SK-N-SH (cell line): ENCODE measurements around the gene PLD2. TPM values are rescaled to one million over a fixed set of nuclear protein-coding genes. Genes with fewer than 3 reads are reported as not detected.

ENCODE experiments used
- CTCF ChIA-PET: fragments of 300-600, 350-600 bp; formaldehyde crosslinking; extraction: SDS; loops from one replicate; lab custom pipeline; 2021; lab: Yijun Ruan, JAX
- POLR2A ChIA-PET: fragments of 350-600 bp; sonication (Branson Sonifier 250); formaldehyde crosslinking; extraction: SDS; loops from one replicate; lab custom pipeline; 2020; ENCODE audit warnings: antibody characterized with exemption, inconsistent platforms; lab: Yijun Ruan, JAX
- DNase-seq: peaks from one replicate; pipeline ENCODE4 v3.0.0; 2012
- H2AFZ ChIP-seq: fragments of 200-600 bp; sonication (generic); 2 replicates; pipeline ENCODE4 v1.8.1; 2016; ENCODE audit warnings: antibody characterized with exemption, mild to moderate bottlenecking, low read depth
- H3F3A ChIP-seq: fragments of 200-600 bp; sonication (generic); replicated peaks from 2 replicates; pipeline ENCODE3; 2016; ENCODE audit warnings: antibody characterized with exemption, mild to moderate bottlenecking; ENCODE audit not compliant: insufficient read depth
- H3K27ac ChIP-seq, 2 experiments: fragments of 200-500 bp in 1 of 2; fragments of 200-600 bp in 1 of 2; sonication (Bioruptor generic) in 1 of 2; sonication (generic), shearing (Covaris generic) in 1 of 2; 2 replicates each; pipeline versions ENCODE4 v1.5.1 to v1.6.1; 2014 to 2016; ENCODE audit warnings: low read depth in 2 of 2, inconsistent platforms in 1 of 2, low read length in 1 of 2, mild to moderate bottlenecking in 1 of 2, mixed read lengths in 1 of 2
- H3K27me3 ChIP-seq: fragments of 200-600 bp; sonication (generic), shearing (Covaris generic); 2 replicates; pipeline ENCODE4 v1.6.1; 2016; ENCODE audit warnings: mixed run types; ENCODE audit not compliant: insufficient read depth
- H3K36me3 ChIP-seq, 2 experiments: fragments of 200-500 bp in 1 of 2; fragments of 200-600 bp in 1 of 2; sonication (Bioruptor generic) in 1 of 2; sonication (generic) in 1 of 2; replicated peaks in 1 of 2; 2 replicates each; pipeline versions ENCODE3 to v1.5.1; 2014 to 2016; ENCODE audit warnings: low read length in 1 of 2, mild to moderate bottlenecking in 1 of 2; ENCODE audit not compliant: insufficient read depth in 2 of 2, control insufficient read depth in 1 of 2
- H3K4me1 ChIP-seq, 2 experiments: fragments of 200-500 bp in 1 of 2; fragments of 200-600 bp in 1 of 2; sonication (Bioruptor generic) in 1 of 2; sonication (generic), shearing (Covaris generic) in 1 of 2; 2 replicates each; pipeline versions ENCODE4 v1.5.1 to v1.6.1; 2014 to 2016; ENCODE audit warnings: low read depth in 1 of 2, low read length in 1 of 2, mixed run types in 1 of 2; ENCODE audit not compliant: insufficient read depth in 2 of 2, control insufficient read depth in 1 of 2
- H3K4me2 ChIP-seq: fragments of 200-600 bp; sonication (generic), shearing (Covaris generic); 2 replicates; pipeline ENCODE4 v1.6.1; 2017; ENCODE audit warnings: mixed run types
- H3K4me3 ChIP-seq, 2 experiments: fragments of 200-500 bp in 1 of 2; fragments of 200-600 bp in 1 of 2; sonication (Bioruptor generic) in 1 of 2; sonication (generic), shearing (Covaris generic) in 1 of 2; 2 replicates each; pipeline versions ENCODE4 v1.5.1 to v1.8.1; 2014 to 2016; ENCODE audit warnings: low read depth in 2 of 2, inconsistent platforms in 1 of 2, low read length in 1 of 2, mild to moderate bottlenecking in 1 of 2, mixed read lengths in 1 of 2, moderate library complexity in 1 of 2
- H3K79me2 ChIP-seq: fragments of 200-600 bp; sonication (generic); 2 replicates; pipeline ENCODE4 v1.8.1; 2017; ENCODE audit warnings: mild to moderate bottlenecking; ENCODE audit not compliant: insufficient read depth
- H3K9ac ChIP-seq: fragments of 200-600 bp; sonication (generic); 2 replicates; pipeline ENCODE4 v1.6.1; 2017; ENCODE audit warnings: mixed run types
- H3K9me2 ChIP-seq: fragments of 200-600 bp; sonication (generic); 2 replicates; pipeline ENCODE4 v1.6.1; 2017; ENCODE audit warnings: mixed run types
- H3K9me3 ChIP-seq: fragments of 200-600 bp; sonication (generic); 2 replicates; pipeline ENCODE4 v1.6.1; 2017; ENCODE audit warnings: mixed run types, mild to moderate bottlenecking, moderate library complexity
- H4K20me1 ChIP-seq: fragments of 200-600 bp; sonication (generic); 2 replicates; pipeline ENCODE4 v1.6.1; 2017; ENCODE audit warnings: mild to moderate bottlenecking, mixed run types; ENCODE audit not compliant: insufficient read depth
- CHD2 ChIP-seq: fragments of 150-350 bp; IDR thresholded peaks from 2 replicates; pipeline ENCODE4 v1.6.1; 2018; ENCODE audit warnings: low read length; ENCODE audit not compliant: partially characterized antibody
- EP300 ChIP-seq, 2 experiments: IDR thresholded peaks; 2 replicates each; pipeline versions ENCODE4 v1.4.0 to v1.6.1; 2012; ENCODE audit warnings: borderline replicate concordance in 1 of 2, low read depth in 1 of 2, low read length in 1 of 2
- FOXJ3 ChIP-seq: sonication (generic); formaldehyde crosslinking; IDR thresholded peaks from 2 replicates; pipeline ENCODE4 v1.5.1; 2020; ENCODE audit warnings: mild to moderate bottlenecking, missing genetic modification reagents
- GABPA ChIP-seq: IDR thresholded peaks from 2 replicates; pipeline ENCODE4 v1.4.0; 2012; ENCODE audit warnings: low read depth, mild to moderate bottlenecking
- GATA2 ChIP-seq: sonication (generic); formaldehyde crosslinking; IDR thresholded peaks from 2 replicates; pipeline ENCODE4 v1.5.0; 2020; ENCODE audit warnings: mild to moderate bottlenecking, missing genetic modification reagents
- MAX ChIP-seq: IDR thresholded peaks from 2 replicates; pipeline ENCODE4 v1.4.0; 2012; ENCODE audit warnings: low read depth
- NFIC ChIP-seq: IDR thresholded peaks from 2 replicates; pipeline ENCODE4 v1.4.0; 2012; ENCODE audit warnings: borderline replicate concordance
- NRF1 ChIP-seq: IDR thresholded peaks from 2 replicates; pipeline ENCODE4 v1.6.1; 2012; ENCODE audit warnings: low read depth, mild to moderate bottlenecking, low read length
- PBX3 ChIP-seq: IDR thresholded peaks from 2 replicates; pipeline ENCODE4; 2012
- RAD21 ChIP-seq: IDR thresholded peaks from 2 replicates; pipeline ENCODE4 v1.6.1; 2012; ENCODE audit warnings: mild to moderate bottlenecking, low read length
- RCOR1 ChIP-seq: fragments of 150-350 bp; IDR thresholded peaks from 2 replicates; pipeline ENCODE4 v1.6.1; 2017; ENCODE audit warnings: antibody characterized with exemption, low read length
- REST ChIP-seq: IDR thresholded peaks from 2 replicates; pipeline ENCODE4 v1.6.1; 2012; ENCODE audit warnings: mild to moderate bottlenecking, low read depth, low read length, moderate library complexity
- RFX5 ChIP-seq: IDR thresholded peaks from 2 replicates; pipeline ENCODE4 v1.6.1; 2012; ENCODE audit warnings: mild to moderate bottlenecking, improper control_type of control experiment, low read length
- TAF1 ChIP-seq: IDR thresholded peaks from 2 replicates; pipeline ENCODE4 v1.6.1; 2012; ENCODE audit warnings: low read depth, mild to moderate bottlenecking, low read length, moderate library complexity, borderline replicate concordance
- TCF12 ChIP-seq: IDR thresholded peaks from 2 replicates; pipeline ENCODE4 v1.4.0; 2012
- TEAD4 ChIP-seq: IDR thresholded peaks from 2 replicates; pipeline ENCODE4 v1.4.0; 2012; ENCODE audit warnings: mild to moderate bottlenecking, borderline replicate concordance; ENCODE audit not compliant: insufficient read depth
- USF2 ChIP-seq: fragments of 150-350 bp; IDR thresholded peaks from 2 replicates; pipeline ENCODE4 v1.6.1; 2017; ENCODE audit warnings: antibody characterized with exemption, low read length, low read depth, borderline replicate concordance
- YY1 ChIP-seq: IDR thresholded peaks from 2 replicates; pipeline ENCODE4 v1.4.0; 2012; ENCODE audit warnings: low read depth, mild to moderate bottlenecking
- ZBTB33 ChIP-seq: IDR thresholded peaks from 2 replicates; pipeline ENCODE4 v1.4.0; 2012; ENCODE audit warnings: low read depth, borderline replicate concordance
- WGBS: methylation state at CpG from one replicate; pipeline ENCODE4 v1.1.6; 2017; ENCODE audit warnings: low lambda C conversion rate; 5-methylcytosine and 5-hydroxymethylcytosine counted together
- polyA plus RNA-seq, 3 experiments: library from polyadenylated mRNA; depleted of rRNA; stranded (reverse); fragments of >200 nt; gene quantifications; 2 replicates each; pipeline ENCODE4 v1.2.3, GENCODE V29; 2012

Gene PLD2
- polyA plus RNA-seq, 1 of the 3 experiments (the other 2 are of a cell fraction): 42.5 TPM

GRCh38 chr17:4772235-4772613 is 34.7 kb upstream of the PLD2 start:
- no peaks in the 10 kb centered on the region for H3K9me2 ChIP-seq
- 10% methylated on average over 7 of the region's 10 CpGs for WGBS
- peak; percentile 38 for DNase-seq
- no peaks in the 10 kb centered on the region for H3K36me3 ChIP-seq
- H3K27ac ChIP-seq: no peak overlapping the region
- no peaks in the 10 kb centered on the region for H3K79me2 ChIP-seq
- CTCF ChIA-PET: interaction anchor here (0.9 to 3.4 kb wide), 4 partner anchors 13 to 137 kb away, joined by 3 to 21 read pairs (median 4); partner anchors contain the start of gene GLTPD2
- TF ChIP-seq RAD21: no peak
- no peak for TF ChIP-seq NFIC
- TF ChIP-seq GATA2 (CRISPR knock-in tag): no peak
- no peak for TF ChIP-seq USF2
- TF ChIP-seq TCF12: no peak
- no peak for TF ChIP-seq RCOR1
- no peak for TF ChIP-seq ZBTB33
- POLR2A ChIA-PET: interaction anchor here (0.5 to 1.3 kb wide), 3 partner anchors 13 to 720 kb away, joined by 3 to 4 read pairs (median 3); no protein-coding TSS in a partner anchor
- peaks cover 39% of the 10 kb centered on the region for H3K27me3 ChIP-seq
- no peaks in the 10 kb centered on the region for H4K20me1 ChIP-seq
- H2AFZ ChIP-seq: no peak overlapping the region
- H3K4me2 ChIP-seq: no peak overlapping the region
- H3K4me3 ChIP-seq: no peak overlapping the region
- H3K9me3 ChIP-seq: no peaks in the 10 kb centered on the region
- no peak overlapping the region for H3K9ac ChIP-seq
- H3K4me1 ChIP-seq: peaks cover 0 to 10% of the 10 kb centered on the region in 2 experiments; a peak in 1 of 4 replicates
- no peaks in the 10 kb centered on the region for H3F3A ChIP-seq

GRCh38 chr17:4777969-4778760 is 28.8 kb upstream of the PLD2 start:
- Histone ChIP-seq H3K4me3 (no peak overlapping the region), H3K36me3 (no peaks in the 10 kb centered on the region), H3K4me1 (no peaks in the 10 kb centered on the region), H3K27ac (no peak overlapping the region), H3K79me2 (no peaks in the 10 kb centered on the region), H4K20me1 (no peaks in the 10 kb centered on the region), H3K9me2 (no peaks in the 10 kb centered on the region), H3K9ac (no peak overlapping the region), H3K27me3 (peaks cover 52% of the 10 kb centered on the region), H2AFZ (no peak overlapping the region), H3F3A (no peaks in the 10 kb centered on the region), H3K9me3 (no peaks in the 10 kb centered on the region), H3K4me2 (no peak overlapping the region)
- CTCF ChIA-PET: interaction anchor here (1.3 to 1.6 kb wide), 3 partner anchors 8 to 11 kb away, joined by 3 to 7 read pairs (median 6); partner anchors contain the start of genes GLTPD2 and VMO1
- no peak for DNase-seq
- POLR2A ChIA-PET: no interaction called here
- 43% methylated on average over 9 of the region's 9 CpGs for WGBS
- TF ChIP-seq RAD21 (no peak), FOXJ3 (no peak), TAF1 (no peak), GABPA (no peak), NRF1 (no peak), MAX (no peak), REST (no peak), YY1 (no peak), CHD2 (no peak), EP300 (IDR thresholded peaks at IDR 0.05; ENCODE audit: borderline replicate concordance in 1 of 2, low read depth in 1 of 2, low read length in 1 of 2) (no peak), PBX3 (no peak), RFX5 (no peak), TEAD4 (no peak)
